HG03442 (cell line): ENCODE measurements around the gene SLAMF9.
A peak's percentile ranks its signal among the peaks of the same experiment; 100 is the strongest.

ENCODE experiments used
- ATAC-seq: cut with Tn5 transposase; IDR thresholded peaks from one replicate; pipeline ENCODE4 v1.9.1; 2021; ENCODE audit warnings: mild to moderate bottlenecking, moderate library complexity; ENCODE audit not compliant: unreplicated experiment

Gene SLAMF9

DNA sequence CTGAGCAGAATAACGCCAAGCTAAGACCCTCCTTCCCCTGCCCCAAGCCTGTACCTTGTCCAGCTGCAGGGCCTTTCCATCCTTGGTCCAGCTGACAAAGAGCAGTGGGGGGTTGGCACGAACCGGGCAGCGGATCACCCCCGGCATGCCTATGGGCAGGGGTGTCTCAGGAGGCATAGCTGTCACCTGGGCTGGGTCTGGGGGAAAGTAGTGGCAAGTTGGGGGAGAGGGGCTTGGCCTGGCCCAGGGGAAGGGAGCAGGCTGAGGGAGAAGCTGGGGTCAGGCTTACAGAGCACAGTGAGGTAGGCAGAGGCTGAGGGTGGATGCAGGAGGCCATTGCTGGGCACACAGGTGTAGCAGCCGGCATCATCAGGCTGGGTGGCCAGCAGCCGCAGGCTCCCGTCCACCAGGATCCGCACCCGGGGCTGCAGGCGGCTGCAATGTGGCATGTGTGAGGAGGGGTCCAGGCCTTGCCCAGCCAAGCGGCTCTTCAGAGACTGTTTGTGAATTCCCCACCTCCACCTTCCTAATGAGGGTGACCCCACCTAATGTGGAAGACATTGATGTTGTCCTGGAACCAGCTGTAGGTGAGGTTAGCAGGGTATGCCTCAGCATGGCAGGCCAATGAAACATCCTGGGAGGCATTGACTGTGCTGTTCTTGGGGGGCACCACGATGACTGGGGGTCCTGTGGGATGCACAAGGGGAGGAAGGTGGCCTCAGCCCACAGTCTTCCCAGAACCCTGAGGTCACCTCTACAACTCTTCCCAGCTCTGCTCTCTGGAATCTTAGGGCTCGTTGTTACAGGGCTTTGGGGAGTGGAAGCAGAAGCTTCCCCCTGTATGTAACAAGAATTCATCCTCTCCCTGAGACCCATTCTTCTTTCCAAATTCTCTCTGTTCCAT is 19.6 kb downstream of the SLAMF9 start:
- no peak for ATAC-seq

DNA sequence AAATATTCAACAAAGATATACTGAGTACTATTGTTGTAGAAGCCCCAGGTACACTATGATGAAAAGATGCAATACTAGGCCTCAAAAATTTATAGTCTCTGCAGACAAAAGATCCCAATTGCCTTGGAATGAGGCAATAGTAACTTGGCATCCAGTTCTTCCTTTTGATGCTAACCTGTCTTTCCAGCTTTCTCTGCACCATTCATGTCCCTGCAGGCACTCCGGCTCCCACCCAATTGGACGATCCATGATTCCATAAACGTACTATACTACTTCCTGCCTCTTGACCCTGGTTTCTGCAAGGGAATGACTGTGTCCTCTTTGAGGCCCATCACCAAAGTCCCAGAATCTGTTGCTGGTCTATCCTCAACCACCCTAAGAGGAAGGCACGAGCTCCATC is 20.7 kb downstream of the SLAMF9 start:
- no peak for ATAC-seq

DNA sequence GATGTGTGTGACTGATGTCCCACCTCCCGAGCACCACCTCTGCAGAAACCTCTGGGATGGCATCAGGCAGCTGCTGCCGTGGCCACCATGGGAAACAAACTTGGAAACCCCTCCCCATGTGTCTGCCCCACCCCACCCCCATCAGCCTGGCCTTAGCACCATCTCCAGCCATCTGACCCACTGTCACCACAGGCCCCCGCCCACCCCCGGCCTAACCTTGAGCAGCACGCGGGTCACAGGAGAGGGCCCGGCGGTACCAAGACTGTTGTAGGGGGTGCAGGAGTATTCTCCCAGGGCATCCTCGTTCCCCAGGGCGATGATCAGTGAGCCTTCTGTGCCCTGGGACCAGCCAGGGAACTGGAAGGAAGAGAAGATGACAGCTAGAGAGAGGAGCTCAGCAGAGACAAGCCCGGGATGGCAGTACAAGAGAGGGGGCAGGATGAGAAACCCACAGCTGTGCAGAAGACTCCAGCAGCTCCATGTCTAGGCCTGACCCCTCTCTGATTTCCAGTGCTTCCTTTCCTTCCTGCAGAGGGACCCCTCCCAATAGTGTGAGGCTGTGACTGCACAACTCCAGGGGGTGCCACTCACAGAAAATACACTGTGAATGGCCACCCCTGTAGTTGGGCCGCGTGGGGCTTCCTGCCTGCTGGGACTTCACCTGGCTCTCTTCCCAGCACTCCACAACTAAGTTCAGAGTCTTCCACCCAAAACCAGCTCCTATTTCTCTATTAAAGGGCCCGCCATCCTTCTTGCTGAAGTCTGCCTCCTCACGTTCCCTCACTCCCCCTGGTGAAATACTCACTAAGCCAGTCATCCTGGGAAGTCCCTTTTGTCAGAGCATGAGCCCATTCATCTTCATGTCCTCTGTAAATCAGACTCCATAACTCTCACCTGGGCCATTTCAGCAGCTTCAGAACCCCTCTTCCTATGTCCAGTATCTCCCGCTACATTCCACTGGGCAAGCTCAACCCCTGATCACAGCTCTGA is 21.4 kb downstream of the SLAMF9 start:
- ATAC-seq, result no peak

DNA sequence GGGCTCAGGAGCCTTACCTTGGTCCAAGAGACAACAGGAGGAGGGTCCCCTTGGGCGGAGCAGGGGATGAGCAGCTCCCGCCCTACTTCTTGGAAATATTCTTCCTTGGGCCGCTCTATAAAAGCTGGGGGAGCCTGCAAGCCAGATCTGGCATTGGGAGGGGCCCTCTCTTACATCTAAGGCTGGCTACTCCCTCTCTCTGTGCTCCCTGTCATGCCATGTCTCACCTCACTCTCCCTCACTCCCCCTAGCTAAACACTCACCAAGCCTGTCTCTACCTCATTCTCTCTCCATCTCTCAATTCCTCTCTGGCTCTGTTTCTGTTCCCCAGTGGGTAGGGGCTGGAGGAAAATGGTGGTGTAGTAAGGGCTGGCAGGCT is 22.3 kb downstream of the SLAMF9 start:
- no peak for ATAC-seq

DNA sequence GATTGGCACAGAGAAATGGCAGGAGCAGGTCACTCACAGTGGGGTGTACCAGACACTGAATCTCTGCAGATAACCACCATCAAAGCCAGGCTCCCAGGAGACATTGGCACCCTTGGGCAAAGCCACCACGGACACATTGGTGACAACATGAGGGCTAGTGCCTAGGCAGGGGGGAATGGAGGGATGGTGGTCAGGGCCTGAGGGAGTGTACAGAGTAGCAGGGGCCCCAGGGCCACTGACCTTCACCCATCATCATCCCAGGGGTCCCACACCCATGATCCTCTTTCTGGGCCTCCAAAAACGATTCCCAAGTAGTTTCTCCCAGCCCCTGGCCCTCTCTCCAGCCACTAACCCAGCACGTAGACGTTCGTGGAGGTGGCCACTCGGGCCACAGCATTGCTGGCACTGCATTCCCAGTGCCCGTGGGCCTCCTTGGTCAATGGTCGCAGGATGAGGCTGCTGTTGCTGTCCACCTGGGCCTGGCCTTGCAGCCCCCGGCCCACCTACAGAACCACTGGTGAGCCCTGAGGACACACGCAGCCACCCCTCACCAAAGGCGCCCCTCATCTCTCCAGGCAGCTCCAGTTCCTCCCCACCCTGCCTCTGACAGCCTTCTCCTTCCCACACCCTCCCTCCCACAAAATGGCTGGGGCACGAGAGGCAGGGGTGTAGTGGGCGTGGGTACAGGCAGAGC is 22.8 kb downstream of the SLAMF9 start:
- ATAC-seq, result no peak

DNA sequence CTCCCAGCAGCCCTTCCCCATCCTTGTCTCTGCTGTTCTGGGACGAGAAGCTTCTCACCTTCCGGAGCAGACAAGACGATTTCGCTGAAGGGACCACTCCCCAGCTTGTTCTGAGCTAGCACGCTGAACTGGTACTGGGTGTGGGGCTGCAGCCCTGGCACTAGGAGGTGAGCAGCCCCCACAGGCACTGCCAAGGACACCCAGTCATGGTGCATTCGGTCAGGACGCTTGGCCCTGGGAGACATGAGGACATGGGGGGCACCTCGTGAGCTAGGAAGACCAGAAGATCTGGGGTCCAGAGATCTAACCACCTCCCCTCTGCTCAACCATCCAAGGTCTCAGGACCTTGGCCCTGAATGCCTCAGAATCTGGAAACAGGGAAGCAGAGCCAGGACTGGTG is 23.4 kb downstream of the SLAMF9 start:
- no peak for ATAC-seq

DNA sequence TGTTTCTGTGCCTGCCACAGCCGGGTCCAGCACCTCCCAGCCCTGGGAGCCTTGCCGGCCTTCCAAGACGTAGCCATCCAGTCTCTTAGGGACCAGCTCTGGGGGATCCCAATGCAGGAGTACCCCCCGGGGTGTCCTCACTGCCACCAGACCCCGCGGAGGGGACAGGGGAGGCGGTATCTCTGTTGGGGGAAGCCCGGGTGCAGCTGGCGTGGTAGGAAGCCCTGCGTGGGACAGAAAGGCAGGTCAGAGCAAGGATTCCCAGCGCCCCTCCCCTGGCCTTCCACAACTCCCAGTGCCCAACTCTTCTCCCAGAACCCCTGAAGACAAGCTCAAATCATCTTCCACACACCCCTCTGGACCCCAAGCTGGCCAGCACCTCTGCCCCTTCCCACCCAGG is 23.8 kb downstream of the SLAMF9 start:
- ATAC-seq, result no peak

DNA sequence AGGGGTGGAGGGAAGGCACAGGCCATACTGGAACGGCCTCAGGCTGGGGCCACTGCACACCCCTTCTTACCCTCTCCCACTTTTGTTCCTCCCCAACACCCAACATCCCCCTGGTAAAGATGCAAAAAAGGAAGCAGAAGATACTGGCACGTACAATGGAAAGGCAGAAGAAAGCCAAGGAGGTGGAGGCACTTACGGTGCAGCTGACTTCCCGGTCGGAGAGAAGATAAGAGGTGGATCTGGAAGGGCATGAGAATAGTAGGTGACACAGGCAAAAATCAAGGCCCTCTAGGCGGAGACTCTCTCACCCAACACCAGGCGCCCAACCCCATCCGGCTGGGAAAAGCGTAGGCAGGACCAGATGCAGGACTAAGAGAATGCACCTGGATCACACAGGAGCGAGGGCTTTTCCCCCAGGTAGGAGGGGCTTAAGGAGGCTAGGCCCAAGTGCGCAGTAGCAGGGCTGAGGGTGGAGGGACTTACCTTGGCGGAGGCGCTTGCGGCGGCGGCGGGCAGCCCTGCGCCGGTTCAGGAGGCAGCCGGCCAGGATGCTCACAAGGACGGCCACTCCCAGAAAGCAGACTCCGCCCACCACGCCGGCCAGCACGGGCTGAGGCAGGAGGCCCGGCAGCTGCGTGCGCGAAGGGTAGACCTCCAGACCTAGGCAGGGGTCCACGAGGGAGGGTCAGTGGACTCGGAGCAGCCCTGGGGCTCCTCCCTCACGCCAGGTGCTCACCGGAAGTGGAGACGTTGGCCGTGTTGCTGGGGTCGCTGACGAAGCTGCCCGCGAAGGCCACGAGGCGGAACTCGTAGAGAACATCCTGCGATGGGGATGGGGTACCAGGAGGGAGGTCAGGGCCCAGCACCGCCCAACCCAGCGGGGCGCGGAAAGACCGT is 24.6 kb downstream of the SLAMF9 start:
- ATAC-seq, result no peak

DNA sequence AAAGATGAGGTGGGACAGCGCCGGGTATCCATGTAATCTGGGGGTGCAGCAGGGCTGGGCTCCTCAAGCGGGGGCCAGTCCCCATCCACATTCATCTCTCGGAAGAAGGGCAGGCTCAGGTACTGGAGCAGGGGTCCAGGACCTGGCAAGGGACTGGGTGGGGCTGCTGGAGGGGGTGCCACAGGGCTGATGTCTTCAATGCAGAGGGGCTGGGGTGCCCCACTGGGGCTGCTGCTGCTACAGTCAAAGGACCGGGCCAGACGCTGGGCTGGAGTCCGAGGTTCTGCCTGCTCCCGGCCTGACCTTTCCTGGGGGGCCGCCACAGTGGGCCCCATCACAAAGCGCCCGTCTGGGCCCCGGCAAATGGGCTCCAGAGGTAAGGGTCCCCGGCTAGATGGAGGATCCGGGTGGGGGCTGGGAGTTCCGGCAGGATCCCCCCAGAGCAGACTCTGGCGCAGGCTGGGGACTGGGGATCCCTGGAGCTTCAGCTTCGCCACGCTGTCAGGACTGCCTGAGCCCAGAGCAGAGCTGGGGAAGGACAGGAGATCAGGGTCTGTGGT is 25.5 kb downstream of the SLAMF9 start:
- ATAC-seq, result no peak

DNA sequence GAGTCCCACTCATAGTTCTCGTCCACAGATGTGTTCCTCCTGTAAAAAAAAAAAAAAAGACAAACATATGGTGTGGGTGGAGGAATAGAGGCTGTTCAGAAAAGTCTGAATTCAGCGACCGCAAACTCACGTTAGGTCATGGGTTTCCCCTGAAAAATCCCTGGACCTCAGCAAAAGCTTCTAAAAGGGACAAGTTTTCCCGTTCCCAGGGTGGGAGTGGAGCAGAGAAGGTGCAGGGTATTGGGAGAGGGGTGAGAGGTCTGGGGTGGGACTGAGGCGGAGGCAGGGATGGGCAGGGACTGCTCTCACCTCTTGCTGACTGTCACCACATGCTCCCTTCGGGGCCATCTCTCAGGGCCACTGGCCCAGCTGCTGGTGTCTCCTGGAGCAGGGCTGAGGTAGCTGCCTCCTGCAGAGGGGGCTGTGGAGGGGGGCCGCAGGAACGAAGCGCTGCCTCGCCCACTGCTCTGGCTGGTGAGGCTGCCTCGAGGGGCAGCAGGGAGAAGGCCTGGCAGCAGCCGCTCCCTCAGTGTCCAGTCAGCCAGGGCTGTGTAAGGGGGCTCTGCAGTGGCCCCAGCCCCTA is 26.1 kb downstream of the SLAMF9 start:
- ATAC-seq, result no peak

DNA sequence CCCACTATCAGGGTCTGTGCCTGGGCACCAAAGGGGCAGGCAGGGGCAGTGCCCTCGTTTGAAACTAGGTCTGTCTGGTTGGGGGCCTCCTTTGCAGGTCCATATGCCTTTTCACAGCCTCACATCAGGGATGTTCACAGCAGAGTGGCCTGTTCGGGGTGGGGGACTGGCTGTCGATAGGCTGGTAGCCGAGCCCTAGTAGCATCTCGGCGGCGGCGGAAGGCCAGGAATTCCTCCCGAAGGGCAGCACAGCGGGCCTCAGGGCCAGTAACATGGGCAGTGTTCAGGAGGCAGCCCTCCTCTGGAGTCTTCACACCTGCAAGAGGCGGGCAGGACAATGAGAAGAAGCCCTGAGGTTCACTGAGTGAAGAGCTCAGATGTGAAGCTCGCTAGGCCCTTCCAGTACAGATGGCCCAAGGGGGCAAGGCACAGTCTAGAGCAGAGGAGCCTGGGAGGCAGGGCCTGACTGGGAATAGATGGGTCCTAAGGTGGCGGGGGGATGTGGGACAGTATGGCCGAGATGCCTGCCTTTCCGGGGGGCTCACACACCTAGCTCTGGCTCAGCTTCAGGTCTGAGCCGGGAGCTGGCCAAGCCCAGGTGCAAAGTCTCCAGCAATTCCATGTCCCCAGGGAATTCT is 26.7 kb downstream of the SLAMF9 start:
- ATAC-seq, result no peak

DNA sequence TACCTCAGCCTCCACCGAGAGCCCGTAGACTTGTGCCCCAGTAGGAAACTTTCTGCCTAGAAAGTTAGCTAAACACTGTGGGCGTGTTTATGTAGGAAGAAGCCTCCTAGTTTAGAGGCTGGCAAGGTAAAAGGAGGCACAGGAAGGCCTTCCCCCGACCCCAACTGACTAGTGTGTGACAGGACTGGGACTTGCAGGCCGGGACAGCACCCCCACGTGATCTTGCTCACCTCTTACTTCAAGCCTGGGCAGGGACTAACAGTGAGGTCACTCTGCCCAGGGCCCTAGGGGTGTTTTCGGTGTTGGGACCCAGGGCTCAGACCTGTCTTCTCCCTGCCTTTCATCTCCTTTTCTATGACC is 28.3 kb downstream of the SLAMF9 start:
- ATAC-seq, result peak; percentile 6

DNA sequence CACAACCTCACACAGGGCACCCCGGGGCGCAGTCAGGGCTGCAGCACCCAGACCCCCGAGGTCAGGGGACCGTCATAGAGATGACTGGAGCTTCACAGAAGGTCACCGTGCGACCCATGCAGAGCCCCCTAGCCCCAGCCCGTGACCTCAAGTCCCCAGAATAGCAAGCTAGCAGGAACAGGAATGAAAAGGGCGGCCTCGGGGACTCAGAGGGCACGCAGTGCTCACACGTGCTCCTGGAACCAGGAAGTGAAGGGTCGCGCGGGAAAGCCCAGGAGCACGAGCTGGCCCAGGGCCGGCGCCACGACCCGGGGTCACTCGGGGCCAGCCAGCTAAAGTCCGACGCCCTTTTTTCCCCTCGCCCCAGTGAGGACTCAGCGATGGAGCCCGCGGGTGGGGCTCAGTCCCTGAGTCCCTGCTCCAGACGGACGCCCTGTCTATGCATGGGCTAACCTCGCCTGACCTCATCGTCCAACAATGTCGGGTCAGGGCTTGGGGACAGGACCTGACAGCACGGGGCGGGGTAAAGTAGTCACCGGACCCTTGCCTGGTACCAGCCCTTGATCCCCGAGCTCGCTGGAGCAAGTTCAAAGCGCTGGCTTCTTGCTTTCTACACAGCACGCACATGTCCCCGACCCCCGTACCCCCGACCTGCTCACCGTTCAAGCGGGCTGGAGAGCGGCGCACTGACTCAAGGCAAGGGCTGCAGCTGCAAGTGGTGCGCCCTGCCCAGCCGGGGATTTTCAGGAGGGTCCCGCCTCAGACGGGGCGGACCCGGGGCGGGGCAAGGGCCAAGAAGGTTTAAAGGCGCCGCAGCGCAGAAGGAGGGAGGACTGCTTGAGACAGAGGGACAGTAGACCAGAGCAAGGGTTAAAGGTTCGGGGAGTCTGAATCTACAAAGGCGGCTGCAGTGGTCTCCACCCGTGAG is 29.0 kb downstream of the SLAMF9 start, which contains the start of gene TAGLN2:
Gene TAGLN2 (minus strand): TSS at position 717 of the 928 bp plus-strand sequence. CDS start 4,998 bp downstream, outside the sequence.
- ATAC-seq, result peak; percentile 60

DNA sequence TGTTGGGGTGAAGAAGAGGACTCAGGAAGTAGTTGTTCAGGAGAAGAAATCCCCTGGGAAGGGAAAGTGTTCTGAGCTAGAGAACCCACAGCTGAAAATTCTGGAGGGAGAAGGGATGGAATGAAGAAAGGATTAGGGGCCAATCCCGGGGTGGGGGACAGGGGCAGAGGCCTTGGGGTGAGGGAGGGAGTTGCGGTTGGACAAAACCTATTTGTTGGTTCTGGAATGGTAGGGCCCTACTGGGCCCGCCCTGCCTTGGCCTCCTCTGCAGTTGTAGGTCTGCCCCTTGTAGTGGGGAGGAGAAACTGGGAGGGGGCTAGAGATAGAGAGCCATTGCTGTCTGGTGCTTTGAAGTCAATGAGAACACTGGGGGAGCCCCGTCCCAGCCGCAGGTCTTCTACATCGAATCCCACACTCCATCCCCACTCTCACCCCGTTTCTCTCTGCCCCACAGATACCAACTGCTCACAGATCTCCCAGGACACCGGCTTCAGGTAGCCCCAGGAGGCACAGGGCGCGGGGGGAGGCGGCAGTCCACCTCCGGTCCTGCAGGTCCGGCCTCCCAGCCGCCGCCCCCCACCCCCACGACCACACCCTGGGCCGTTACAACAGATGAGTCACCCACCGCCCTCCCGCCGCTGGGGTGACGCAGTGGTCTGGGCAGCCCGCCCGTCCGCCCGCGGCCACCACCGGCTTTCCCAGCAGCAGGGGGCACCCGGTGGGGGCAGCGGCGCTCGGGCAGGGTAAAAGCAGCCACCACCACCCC is 29.8 kb downstream of the SLAMF9 start:
- ATAC-seq, result peak; percentile 7

DNA sequence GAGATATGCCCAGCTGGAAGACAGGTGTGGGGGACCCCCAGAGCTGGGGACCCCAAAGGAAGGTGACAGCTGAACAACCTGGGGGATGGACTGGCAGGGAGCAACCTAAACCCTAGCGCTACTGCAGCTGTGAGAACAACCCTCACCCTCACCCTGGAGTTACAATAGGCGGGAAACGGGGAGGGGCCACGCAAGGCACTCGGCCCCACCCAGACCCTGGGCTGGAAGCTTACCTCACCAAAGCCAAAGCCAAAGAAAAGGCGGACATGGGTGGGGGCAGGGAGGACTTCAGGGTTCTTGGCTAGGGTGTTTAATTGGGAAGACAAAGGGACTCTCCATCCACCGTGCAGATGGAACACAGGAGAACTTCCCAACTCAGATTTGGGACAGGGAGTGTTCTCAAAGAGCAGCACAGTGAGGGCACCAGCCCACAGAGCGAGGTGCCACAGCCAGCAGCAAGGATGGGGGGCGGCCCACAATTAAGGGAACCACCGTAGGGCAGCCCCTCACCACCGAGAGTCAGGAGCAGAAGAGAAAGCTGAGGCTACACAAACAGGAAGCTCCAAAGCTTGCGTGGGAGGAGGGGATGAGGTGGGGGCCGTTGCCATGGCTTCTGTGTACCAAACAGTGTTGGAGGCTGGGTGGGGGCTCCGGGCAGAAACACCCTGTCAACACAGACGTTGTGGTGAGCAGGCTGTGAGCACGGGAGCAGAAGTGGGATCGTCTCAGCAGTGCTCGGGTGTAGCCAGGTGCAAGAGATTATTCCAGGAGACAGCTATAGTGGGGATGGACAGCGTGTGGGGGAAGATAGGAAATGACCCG is 30.6 kb downstream of the SLAMF9 start:
- peak; percentile 27 for ATAC-seq

DNA sequence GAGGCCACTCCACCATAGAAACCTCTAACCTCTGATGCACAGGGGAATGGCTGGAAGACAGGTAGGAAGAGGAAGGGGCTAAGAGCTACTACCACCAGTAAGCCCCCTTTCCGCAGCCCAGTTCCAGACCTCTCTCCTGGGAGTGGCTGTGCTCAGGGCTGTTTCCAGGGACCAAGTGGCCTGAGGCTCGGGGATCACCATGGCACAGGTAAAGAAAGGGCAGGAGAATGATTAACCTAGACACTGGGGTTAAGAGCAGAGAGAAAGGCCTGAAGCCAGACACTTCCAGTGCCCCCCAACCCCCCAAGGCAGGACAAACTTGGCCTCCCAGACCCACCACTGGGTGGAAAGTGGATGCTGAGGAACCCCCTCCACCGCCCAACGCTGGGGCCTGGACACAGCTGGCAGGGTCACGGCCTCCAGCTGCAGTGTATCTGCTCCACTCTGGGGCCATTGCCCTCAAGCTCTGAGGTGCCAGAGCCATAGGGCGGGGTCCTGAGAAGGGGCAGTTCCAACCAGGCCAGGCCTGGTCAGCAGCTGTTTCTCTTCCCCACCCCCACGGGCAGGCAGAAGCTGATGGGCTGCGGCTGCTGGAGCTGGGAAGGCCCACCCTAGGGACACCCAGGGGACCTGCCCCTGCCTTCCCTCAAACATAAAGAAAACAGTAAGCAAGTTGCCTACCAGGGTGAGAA is 31.4 kb downstream of the SLAMF9 start:
- no peak for ATAC-seq
